Endodermal cell (in vitro differentiated cells): ENCODE data around the gene PGM5. TPM values are rescaled to one million over a fixed set of nuclear protein-coding genes. Genes with fewer than 3 reads are reported as not detected.

Experiments
- DNase-seq: peaks from one replicate; pipeline ENCODE4 v3.0.0-alpha.2; 2017
- H3K27ac ChIP-seq: 2 replicates; pipeline ENCODE4 v1.5.1; 2013; ENCODE audit warnings: mild to moderate bottlenecking, low read depth, low read length, moderate library complexity
- H3K27me3 ChIP-seq: 2 replicates; pipeline ENCODE4 v1.6.1; 2013; ENCODE audit warnings: mild to moderate bottlenecking, low read length, moderate library complexity; ENCODE audit not compliant: insufficient read depth, control insufficient read depth, poor library complexity, severe bottlenecking
- H3K36me3 ChIP-seq: 2 replicates; pipeline ENCODE4 v1.7.0; 2013; ENCODE audit warnings: mild to moderate bottlenecking, low read length, moderate library complexity; ENCODE audit not compliant: control insufficient read depth, insufficient read depth
- H3K4me1 ChIP-seq: one replicate; pipeline ENCODE4 v1.7.0; 2013; ENCODE audit warnings: low read length; ENCODE audit not compliant: control insufficient read depth, insufficient read depth
- H3K4me3 ChIP-seq: 2 replicates; pipeline ENCODE4 v1.5.1; 2013; ENCODE audit warnings: mild to moderate bottlenecking, low read length, moderate library complexity
- H3K9ac ChIP-seq: 2 replicates; pipeline ENCODE4 v1.6.1; 2013; ENCODE audit warnings: mild to moderate bottlenecking, low read length, moderate library complexity; ENCODE audit not compliant: poor library complexity, severe bottlenecking; ENCODE audit errors: extremely low read depth
- H3K9me3 ChIP-seq: 2 replicates; pipeline ENCODE4 v1.6.1; 2013; ENCODE audit warnings: mild to moderate bottlenecking, low read length, moderate library complexity; ENCODE audit not compliant: control insufficient read depth
- H3K27ac Mint-ChIP-seq: 2 replicates; pipeline ENCODE4 v1.8.0; 2020; ENCODE audit warnings: mixed read lengths
- H3K27me3 Mint-ChIP-seq: 2 replicates; pipeline ENCODE4 v1.8.0; 2021; ENCODE audit warnings: mild to moderate bottlenecking, mixed read lengths; ENCODE audit not compliant: insufficient read depth
- H3K36me3 Mint-ChIP-seq: 2 replicates; pipeline ENCODE4 v1.8.0; 2020; ENCODE audit warnings: low read depth, mixed read lengths
- H3K4me1 Mint-ChIP-seq: 2 replicates; pipeline ENCODE4 v1.8.0; 2020; ENCODE audit warnings: mixed read lengths
- H3K4me3 Mint-ChIP-seq: 2 replicates; pipeline ENCODE4 v1.8.0; 2020; ENCODE audit warnings: mild to moderate bottlenecking, moderate library complexity, mixed read lengths
- H3K9me3 Mint-ChIP-seq: 2 replicates; pipeline ENCODE4 v1.8.0; 2020; ENCODE audit warnings: mild to moderate bottlenecking, mixed read lengths
- WGBS, 2 experiments: methylation state at CpG; one replicate each; pipeline versions ENCODE4 v1.1.5 to v1.1.7; 2013; ENCODE audit warnings: missing lambda C conversion rate in 2 of 2, mixed read lengths in 1 of 2; ENCODE audit not compliant: insufficient coverage in 1 of 2, insufficient read length in 1 of 2; 5-methylcytosine and 5-hydroxymethylcytosine counted together
- total RNA-seq, 2 donors: library from RNA; stranded (reverse); fragmentation: NEBNext Ultra II Directional in 1 of 2; extraction: Animal tissue kit (Norgen Biotek cat#: 25700) in 1 of 2; gene quantifications; 2 replicates in 1 of 2; 3 replicates in 1 of 2; pipeline ENCODE4 v1.2.1, GENCODE V29; 2021
- TF ChIP-seq, protein P1 (sequence below): fragments of 200-600 bp; sonication (generic); conservative IDR thresholded peaks from 2 replicates; pipeline ENCODE4 v1.5.0; 2021; ENCODE audit warnings: antibody characterized with exemption, mild to moderate bottlenecking

Gene PGM5
- total RNA-seq, 2 donors from 2014 or later, result 0.33 to 0.64 TPM

DNA sequence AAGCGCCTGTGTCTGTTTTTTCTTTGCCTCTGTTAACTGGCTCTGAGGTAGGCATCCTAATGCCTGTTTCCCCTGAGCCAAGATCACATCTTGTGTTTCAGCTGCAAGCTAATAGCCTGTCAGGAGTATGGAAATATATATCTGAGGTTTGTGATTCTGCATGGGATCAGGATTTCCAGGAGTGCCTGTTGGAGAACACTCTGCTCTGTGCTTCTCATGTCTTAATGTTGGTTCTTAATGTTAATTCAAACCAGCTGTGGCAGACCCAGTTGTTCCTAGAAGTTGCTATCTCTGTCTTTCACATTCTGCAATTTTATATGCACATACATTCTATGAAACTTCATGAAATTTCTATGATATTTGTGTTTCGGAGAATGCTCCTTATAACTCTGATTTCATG, 72.1 kb downstream of the PGM5 start:
- no peaks in the 10 kb centered on the region for H3K9me3 Mint-ChIP-seq
- DNase-seq, result no peak
- Histone ChIP-seq H3K27me3 (peaks cover 23% of the 10 kb centered on the region), H3K36me3 (no peaks in the 10 kb centered on the region), H3K27ac (no peak overlapping the region), H3K9ac (no peak overlapping the region), H3K4me1 (no peaks in the 10 kb centered on the region), H3K4me3 (no peak overlapping the region), H3K9me3 (no peaks in the 10 kb centered on the region)
- 64% methylated on average over 2 of the region's 2 CpGs; no CpG with 5 or more reads in 1 of the 2 experiments for WGBS, 2 experiments
- H3K4me1 Mint-ChIP-seq, result peaks cover 4% of the 10 kb centered on the region
- H3K27ac Mint-ChIP-seq, result no peak overlapping the region
- H3K27me3 Mint-ChIP-seq, result peaks cover 33% of the 10 kb centered on the region
- no peaks in the 10 kb centered on the region for H3K36me3 Mint-ChIP-seq
- H3K4me3 Mint-ChIP-seq, result no peak overlapping the region
- TF ChIP-seq, protein P1, sequence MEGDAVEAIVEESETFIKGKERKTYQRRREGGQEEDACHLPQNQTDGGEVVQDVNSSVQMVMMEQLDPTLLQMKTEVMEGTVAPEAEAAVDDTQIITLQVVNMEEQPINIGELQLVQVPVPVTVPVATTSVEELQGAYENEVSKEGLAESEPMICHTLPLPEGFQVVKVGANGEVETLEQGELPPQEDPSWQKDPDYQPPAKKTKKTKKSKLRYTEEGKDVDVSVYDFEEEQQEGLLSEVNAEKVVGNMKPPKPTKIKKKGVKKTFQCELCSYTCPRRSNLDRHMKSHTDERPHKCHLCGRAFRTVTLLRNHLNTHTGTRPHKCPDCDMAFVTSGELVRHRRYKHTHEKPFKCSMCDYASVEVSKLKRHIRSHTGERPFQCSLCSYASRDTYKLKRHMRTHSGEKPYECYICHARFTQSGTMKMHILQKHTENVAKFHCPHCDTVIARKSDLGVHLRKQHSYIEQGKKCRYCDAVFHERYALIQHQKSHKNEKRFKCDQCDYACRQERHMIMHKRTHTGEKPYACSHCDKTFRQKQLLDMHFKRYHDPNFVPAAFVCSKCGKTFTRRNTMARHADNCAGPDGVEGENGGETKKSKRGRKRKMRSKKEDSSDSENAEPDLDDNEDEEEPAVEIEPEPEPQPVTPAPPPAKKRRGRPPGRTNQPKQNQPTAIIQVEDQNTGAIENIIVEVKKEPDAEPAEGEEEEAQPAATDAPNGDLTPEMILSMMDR, result no peak

DNA sequence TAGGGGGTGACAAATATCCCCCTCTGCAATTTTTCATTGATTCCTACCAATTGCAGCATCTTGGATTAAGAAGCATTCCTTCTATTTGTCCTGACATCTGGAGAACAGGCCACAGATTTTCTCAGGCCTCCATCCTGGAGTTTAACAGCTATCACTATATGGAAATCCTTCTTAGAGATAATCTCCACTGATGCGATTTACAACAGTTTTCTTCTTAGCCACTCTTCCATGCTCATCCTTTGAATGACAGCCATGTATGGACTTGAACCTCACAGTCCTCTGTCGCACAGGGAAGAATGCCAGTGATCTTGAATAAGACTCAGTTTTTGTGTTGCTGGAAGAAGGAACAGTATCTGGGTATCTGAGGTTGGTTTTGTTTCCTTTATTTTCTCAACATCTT, 73.2 kb downstream of the PGM5 start:
- no peak for DNase-seq
- Histone ChIP-seq H3K36me3 (no peaks in the 10 kb centered on the region), H3K9ac (no peak overlapping the region), H3K9me3 (no peaks in the 10 kb centered on the region), H3K27me3 (peaks cover 12% of the 10 kb centered on the region), H3K4me3 (no peak overlapping the region), H3K27ac (no peak overlapping the region), H3K4me1 (no peaks in the 10 kb centered on the region)
- TF ChIP-seq, protein P1, result no peak
- peaks cover 21% of the 10 kb centered on the region for H3K27me3 Mint-ChIP-seq
- peaks cover 4% of the 10 kb centered on the region for H3K4me1 Mint-ChIP-seq
- no peaks in the 10 kb centered on the region for H3K36me3 Mint-ChIP-seq
- no peak overlapping the region for H3K27ac Mint-ChIP-seq
- no peaks in the 10 kb centered on the region for H3K9me3 Mint-ChIP-seq
- no peak overlapping the region for H3K4me3 Mint-ChIP-seq
- WGBS, 2 experiments, result 89 to 100% methylated on average over 1 to 2 of the region's 2 CpGs

DNA sequence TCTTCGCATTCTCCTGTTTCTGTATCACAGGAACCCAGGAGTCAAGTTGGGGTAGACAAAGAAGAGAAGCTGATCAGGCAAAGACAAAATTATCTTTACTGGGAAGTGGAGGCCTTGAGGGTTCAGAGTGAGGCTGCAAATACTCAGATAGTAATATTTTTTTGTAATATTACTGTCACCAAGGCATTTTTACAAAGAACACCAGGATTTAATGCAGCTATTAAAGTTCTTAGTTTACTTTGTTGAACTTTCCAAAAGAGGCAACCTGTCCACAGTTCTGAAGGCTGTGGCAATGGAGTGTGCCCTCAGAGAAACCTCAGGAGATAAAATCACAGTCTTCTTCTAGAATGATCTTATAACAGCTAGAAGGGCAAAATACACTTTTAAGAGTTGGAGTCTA, 74.9 kb downstream of the PGM5 start:
- TF ChIP-seq, protein P1, result no peak
- H3K36me3 ChIP-seq, result no peaks in the 10 kb centered on the region
- H3K27ac Mint-ChIP-seq, result no peak overlapping the region
- H3K4me3 Mint-ChIP-seq, result no peak overlapping the region
- DNase-seq, result no peak
- H3K9me3 Mint-ChIP-seq, result no peaks in the 10 kb centered on the region
- H3K27me3 Mint-ChIP-seq, result peaks cover 17% of the 10 kb centered on the region
- H3K4me3 ChIP-seq, result no peak overlapping the region
- H3K4me1 ChIP-seq, result no peaks in the 10 kb centered on the region
- H3K9ac ChIP-seq, result no peak overlapping the region
- WGBS, 2 experiments, result 89% methylated on average over 1 of the region's 1 CpG; no CpG with 5 or more reads in 1 of the 2 experiments
- no peaks in the 10 kb centered on the region for H3K36me3 Mint-ChIP-seq
- peaks cover 6% of the 10 kb centered on the region for H3K27me3 ChIP-seq
- H3K4me1 Mint-ChIP-seq, result peaks cover 4% of the 10 kb centered on the region
- no peak overlapping the region for H3K27ac ChIP-seq
- no peaks in the 10 kb centered on the region for H3K9me3 ChIP-seq
